Testis (tissue), 3 donors: ENCODE data around the gene GRN. TPM values are rescaled to one million over a fixed set of nuclear protein-coding genes. Genes with fewer than 3 reads are reported as not detected.
"Not testable (repeated sequence)": the region's sequence is repeated elsewhere in the genome, so short reads cannot be mapped to it uniquely, and the experiment has no call there.

Experiments used
- DNase-seq: peaks from one replicate; pipeline ENCODE4 v3.0.0-alpha.2; 2019
- H3K27ac ChIP-seq, 2 donors: fragments of 200-600 bp; sonication (generic); one replicate each; pipeline ENCODE4 v1.5.1; 2019
- H3K27me3 ChIP-seq: fragments of 200-600 bp; sonication (generic); one replicate; pipeline ENCODE4 v1.5.1; 2019
- H3K36me3 ChIP-seq: fragments of 200-600 bp; sonication (generic); one replicate; pipeline ENCODE4 v1.5.1; 2017; ENCODE audit warnings: low read depth; ENCODE audit errors: missing control alignments
- H3K4me1 ChIP-seq: fragments of 200-600 bp; sonication (generic); one replicate; pipeline ENCODE4 v1.5.1; 2019
- H3K4me3 ChIP-seq, 2 donors: fragments of 200-600 bp; sonication (generic); one replicate each; pipeline ENCODE4 v1.5.1; 2017 to 2019
- H3K9me3 ChIP-seq: fragments of 200-600 bp; sonication (generic); one replicate; pipeline ENCODE4 v1.5.1; 2017
- CTCF ChIP-seq, 3 experiments: fragments of 450-650 bp in 2 of 3; fragments of 200-600 bp in 1 of 3; sonication (generic) in 1 of 3; IDR thresholded peaks; one replicate each; pipeline ENCODE4 v1.5.1; 2016 to 2019; ENCODE audit warnings: antibody characterized with exemption in 3 of 3, mild to moderate bottlenecking in 2 of 3, moderate library complexity in 1 of 3
- POLR2A ChIP-seq: fragments of 450-650 bp; IDR thresholded peaks from one replicate; pipeline ENCODE4 v1.6.1; 2017; ENCODE audit warnings: antibody characterized with exemption, mild to moderate bottlenecking, moderate library complexity
- WGBS, 2 donors: methylation state at CpG; one replicate each; pipeline ENCODE4 v1.1.5; 2018; 5-methylcytosine and 5-hydroxymethylcytosine counted together
- intact Hi-C: fragments of 100-400 bp; cut with DNase I; formaldehyde crosslinking; loops from one replicate; pipeline ENCODE4 v1.15.1; 2023; ENCODE audit warnings: low total_unique reads
- polyA plus RNA-seq: library from polyadenylated mRNA; stranded (reverse); fragments of 350-450 nt; fragmentation: Illumina TruSeq; extraction: RNeasy Lipid Tissue Mini Kit (QIAGEN cat#74804); gene quantifications from one replicate; pipeline ENCODE4 v1.2.3, GENCODE V29; 2014; ENCODE audit warnings: low read depth, low replicate concordance; ENCODE audit not compliant: insufficient read depth
- total RNA-seq, 2 donors: library from RNA; depleted of rRNA; stranded (reverse); fragments of >200 nt; gene quantifications; one replicate each; pipeline ENCODE4 v1.2.3, GENCODE V29; 2016

Gene GRN
- total and polyA plus RNA-seq, 3 donors from 2014 or later: 161 to 489 (median 263) TPM

GRCh38 chr17:44346064-44346844 is 1.2 kb downstream of the GRN start:
- intact Hi-C loops: no loop called here
- no peaks in the 10 kb centered on the region for H3K9me3 ChIP-seq
- WGBS, 2 donors: 67 to 100% methylated on average over 3 to 13 of the region's 13 CpGs
- H3K4me3 ChIP-seq: peak overlapping the region; percentile 69 to 75
- H3K36me3 ChIP-seq: no peaks in the 10 kb centered on the region
- DNase-seq: no peak
- TF ChIP-seq CTCF (IDR thresholded peaks at IDR 0.05) (no peak), POLR2A (no peak)
- H3K4me1 ChIP-seq: peaks cover 4% of the 10 kb centered on the region
- H3K27me3 ChIP-seq: no peaks in the 10 kb centered on the region
- H3K27ac ChIP-seq: peak overlapping the region in 1 of 2 donors; percentile 82

- H3K9me3 ChIP-seq, H3K4me1 ChIP-seq, intact Hi-C loops, H3K27ac ChIP-seq, H3K36me3 ChIP-seq, H3K27me3 ChIP-seq, H3K4me3 ChIP-seq, DNase-seq: not testable (repeated sequence)
- WGBS, 2 donors: 77 to 78% methylated on average over 18 of the region's 18 CpGs
Observed at GRCh38 chr17:44347206-44348055, 2.3 kb downstream of the GRN start.

- no peaks in the 10 kb centered on the region for H3K27me3 ChIP-seq
- no peaks in the 10 kb centered on the region for H3K9me3 ChIP-seq
- intact Hi-C loops: no loop called here
- peaks cover 4% of the 10 kb centered on the region for H3K4me1 ChIP-seq
- no peaks in the 10 kb centered on the region for H3K36me3 ChIP-seq
- 79 to 91% methylated on average over 4 to 9 of the region's 9 CpGs for WGBS, 2 donors
- no peak for DNase-seq
- H3K4me3 ChIP-seq: no peak overlapping the region
- no peak overlapping the region for H3K27ac ChIP-seq
- no peak for TF ChIP-seq POLR2A
- no peak for TF ChIP-seq CTCF (IDR thresholded peaks at IDR 0.05)
Observed at GRCh38 chr17:44348234-44348987, 3.3 kb downstream of the GRN start.

GRCh38 chr17:44348988-44349364 is 3.9 kb downstream of the GRN start:
- Histone ChIP-seq H3K36me3 (no peaks in the 10 kb centered on the region), H3K4me1 (peaks cover 4% of the 10 kb centered on the region), H3K27me3 (no peaks in the 10 kb centered on the region), H3K27ac (no peak overlapping the region), H3K9me3 (no peaks in the 10 kb centered on the region), H3K4me3 (no peak overlapping the region)
- intact Hi-C loops: no loop called here
- TF ChIP-seq CTCF (IDR thresholded peaks at IDR 0.05) (no peak), POLR2A (no peak)
- 74 to 100% methylated on average over 2 to 6 of the region's 6 CpGs for WGBS, 2 donors
- DNase-seq: no peak

- no peak for TF ChIP-seq CTCF (IDR thresholded peaks at IDR 0.05)
- TF ChIP-seq POLR2A: no peak
- no peak overlapping the region for H3K27ac ChIP-seq
- no peak overlapping the region for H3K4me3 ChIP-seq
- intact Hi-C loops: no loop called here
- no peaks in the 10 kb centered on the region for H3K27me3 ChIP-seq
- no peak for DNase-seq
- 86 to 88% methylated on average over 6 to 12 of the region's 12 CpGs for WGBS, 2 donors
- peaks cover 4% of the 10 kb centered on the region for H3K4me1 ChIP-seq
- H3K36me3 ChIP-seq: no peaks in the 10 kb centered on the region
- H3K9me3 ChIP-seq: no peaks in the 10 kb centered on the region
Observed at GRCh38 chr17:44349553-44350070, 4.5 kb downstream of the GRN start.
